ENCODE results near the gene TOP3B.

The TOP3B gene

GRCh38 chr22:21970800-21971617, 11.6 kb downstream of the TOP3B start:
- no peak overlapping the region for H3K4me3 ChIP-seq
- no peaks in the 10 kb centered on the region for H3K27me3 ChIP-seq
- peaks cover 71 to 94% (median 90%) of the 10 kb centered on the region in 3 donors for H3K36me3 ChIP-seq
- H3K9me3 ChIP-seq: no peaks in the 10 kb centered on the region
- intact Hi-C loops (cut with DNase I; ENCODE audit: low total_unique reads): no loop called here
- no peak for TF ChIP-seq CTCF (IDR thresholded peaks at IDR 0.05)
- no peak overlapping the region for H3K27ac ChIP-seq
- H3K4me1 ChIP-seq: no peaks in the 10 kb centered on the region
- no peak for DNase-seq

GRCh38 chr22:21970037-21970799, 12.4 kb downstream of the TOP3B start:
- peaks cover 79 to 100% (median 94%) of the 10 kb centered on the region in 3 donors for H3K36me3 ChIP-seq
- intact Hi-C loops (cut with DNase I; ENCODE audit: low total_unique reads): no loop called here
- no peaks in the 10 kb centered on the region for H3K27me3 ChIP-seq
- no peaks in the 10 kb centered on the region for H3K4me1 ChIP-seq
- H3K9me3 ChIP-seq: no peaks in the 10 kb centered on the region
- no peak overlapping the region for H3K4me3 ChIP-seq
- no peak overlapping the region for H3K27ac ChIP-seq
- DNase-seq: no peak
- TF ChIP-seq CTCF (IDR thresholded peaks at IDR 0.05): no peak

- intact Hi-C loops (cut with DNase I; ENCODE audit: low total_unique reads): loop anchor here (5.0 kb wide), 1 partner anchor 936 kb away; the partner anchor contains the start of gene SLC7A4
- H3K36me3 ChIP-seq: peaks cover 87 to 100% (median 96%) of the 10 kb centered on the region in 3 donors
Measured at GRCh38 chr22:21968452-21969129, 14.0 kb downstream of the TOP3B start.

GRCh38 chr22:21967693-21968271, 14.8 kb downstream of the TOP3B start:
- intact Hi-C loops (cut with DNase I; ENCODE audit: low total_unique reads): loop anchor here (5.0 kb wide), 1 partner anchor 935 kb away; the partner anchor contains the start of gene SLC7A4
- no peak for TF ChIP-seq CTCF (IDR thresholded peaks at IDR 0.05)
- DNase-seq: no peak
- no peaks in the 10 kb centered on the region for H3K9me3 ChIP-seq
- H3K4me3 ChIP-seq: no peak overlapping the region
- H3K36me3 ChIP-seq: peaks cover 84 to 100% (median 96%) of the 10 kb centered on the region in 3 donors
- no peaks in the 10 kb centered on the region for H3K27me3 ChIP-seq
- no peak overlapping the region for H3K27ac ChIP-seq
- H3K4me1 ChIP-seq: no peaks in the 10 kb centered on the region

More at GRCh38 chr22:21968452-21969129, 14.0 kb downstream of the TOP3B start:
- H3K4me3 ChIP-seq: no peak overlapping the region
- no peak for DNase-seq
- H3K27ac ChIP-seq: no peak overlapping the region
- no peaks in the 10 kb centered on the region for H3K4me1 ChIP-seq
- no peaks in the 10 kb centered on the region for H3K27me3 ChIP-seq
- H3K9me3 ChIP-seq: no peaks in the 10 kb centered on the region
- no peak for TF ChIP-seq CTCF (IDR thresholded peaks at IDR 0.05)

Measured in tibial artery (tissue), 4 donors.